Measurements from ENCODE around the gene COL4A5.

- TF ChIP-seq CTCF (IDR thresholded peaks at IDR 0.05): no peak
- no peak for TF ChIP-seq SIN3A (IDR thresholded peaks at IDR 0.05; ENCODE audit: borderline replicate concordance, insufficient read depth, low read depth, low read length)
- TF ChIP-seq REST (IDR thresholded peaks at IDR 0.05; ENCODE audit: insufficient read depth in 1 of 2, low read depth in 2 of 2, low read length in 1 of 2): no peak
- TF ChIP-seq TCF7L2 (IDR thresholded peaks at IDR 0.05; ENCODE audit: low read depth, low read length): no peak
- TF ChIP-seq POLR2AphosphoS5 (IDR thresholded peaks at IDR 0.05; ENCODE audit: low read depth, low read length): no peak
Measured at GRCh38 chrX:108412783-108413182, 26.9 kb upstream of the COL4A5 start.
